IMR-90 (cell line): Measurements from ENCODE around the gene CHRM1. TPM values are rescaled to one million over a fixed set of nuclear protein-coding genes. Genes with fewer than 3 reads are reported as not detected.

Experiments
- ATAC-seq: fragments of 200-7000 bp; cut with Tn5 transposase; 2 replicates; pipeline ENCODE4 v1.9.1; 2020; ENCODE audit warnings: low read depth, mild to moderate bottlenecking, moderate library complexity
- BruUV-seq: library from RNA; stranded (reverse); fragments of 400-500 nt; replicated peaks from 2 replicates; lab custom pipeline; 2021; lab: Mats Ljungman, UMichigan
- CTCF ChIA-PET: fragments of 300-600 bp; formaldehyde crosslinking; extraction: SDS; loops from one replicate; lab custom pipeline; 2021; ENCODE audit warnings: antibody characterized with exemption; lab: Yijun Ruan, JAX
- POLR2A ChIA-PET: fragments of 300-600 bp; sonication (Branson Sonifier 250); formaldehyde crosslinking; loops from one replicate; lab custom pipeline; 2022; ENCODE audit warnings: antibody characterized with exemption; ENCODE audit not compliant: unreplicated experiment; lab: Charles Lee
- DNase-seq: peaks from one replicate; pipeline ENCODE4 v3.0.0; 2013
- H2AFZ ChIP-seq: replicated peaks from 2 replicates; pipeline ENCODE3; 2013; ENCODE audit warnings: low read length, mild to moderate bottlenecking; ENCODE audit not compliant: poor library complexity
- H2AK5ac ChIP-seq: 2 replicates; pipeline ENCODE4 v1.6.1; 2013; ENCODE audit warnings: low read depth, low read length, inconsistent platforms
- H2AK9ac ChIP-seq: replicated peaks from 2 replicates; pipeline ENCODE3; 2013; ENCODE audit warnings: mild to moderate bottlenecking, low read depth, low read length, moderate library complexity; ENCODE audit not compliant: poor library complexity
- H2BK120ac ChIP-seq: 2 replicates; pipeline ENCODE4 v1.6.1; 2013; ENCODE audit warnings: low read depth, low read length, inconsistent platforms
- H2BK15ac ChIP-seq: 3 replicates; pipeline ENCODE4 v1.6.1; 2013; ENCODE audit warnings: low read depth, low read length, inconsistent platforms
- H2BK20ac ChIP-seq: 2 replicates; pipeline ENCODE4 v1.6.1; 2013; ENCODE audit warnings: low read depth, mild to moderate bottlenecking, inconsistent platforms, low read length, moderate library complexity
- H2BK5ac ChIP-seq: 2 replicates; pipeline ENCODE4 v1.6.1; 2013; ENCODE audit warnings: mild to moderate bottlenecking, low read depth, low read length, inconsistent platforms; ENCODE audit not compliant: poor library complexity, severe bottlenecking
- H3K14ac ChIP-seq: replicated peaks from 2 replicates; pipeline ENCODE4 v1.6.1; 2013; ENCODE audit warnings: low read depth, low read length, inconsistent platforms
- H3K18ac ChIP-seq: 2 replicates; pipeline ENCODE4 v1.6.1; 2013; ENCODE audit warnings: low read depth, low read length, control low read depth
- H3K23ac ChIP-seq: 2 replicates; pipeline ENCODE4 v1.6.1; 2013; ENCODE audit warnings: low read depth, low read length, inconsistent platforms
- H3K27ac ChIP-seq: 2 replicates; pipeline ENCODE4 v1.5.1; 2013; ENCODE audit warnings: mild to moderate bottlenecking, control low read depth, low read length; ENCODE audit not compliant: insufficient read depth
- H3K27me3 ChIP-seq: 2 replicates; pipeline ENCODE4 v1.6.1; 2013; ENCODE audit warnings: low read length; ENCODE audit not compliant: control insufficient read depth, insufficient read depth
- H3K36me3 ChIP-seq: 2 replicates; pipeline ENCODE4 v1.6.1; 2013; ENCODE audit warnings: low read length, mixed read lengths; ENCODE audit not compliant: control insufficient read depth, insufficient read depth
- H3K4ac ChIP-seq: 2 replicates; pipeline ENCODE4 v1.6.1; 2013; ENCODE audit warnings: low read depth, low read length, inconsistent platforms
- H3K4me1 ChIP-seq: 2 replicates; pipeline ENCODE4 v1.6.1; 2013; ENCODE audit warnings: low read length, mixed read lengths; ENCODE audit not compliant: control insufficient read depth, insufficient read depth
- H3K4me2 ChIP-seq: 2 replicates; pipeline ENCODE4 v1.6.1; 2013; ENCODE audit warnings: low read depth, mild to moderate bottlenecking, control low read depth, low read length, moderate library complexity
- H3K4me3 ChIP-seq: 2 replicates; pipeline ENCODE4 v1.5.1; 2013; ENCODE audit warnings: low read depth, mild to moderate bottlenecking, control low read depth, low read length, moderate library complexity; ENCODE audit not compliant: insufficient read depth
- H3K56ac ChIP-seq: 2 replicates; pipeline ENCODE4 v1.6.1; 2013; ENCODE audit warnings: low read length, inconsistent platforms; ENCODE audit not compliant: insufficient read depth; ENCODE audit errors: extremely low read depth
- H3K79me1 ChIP-seq, 2 experiments: 2 replicates each; pipeline ENCODE4 v1.6.1; 2013; ENCODE audit warnings: low read length in 2 of 2, inconsistent platforms in 1 of 2, low read depth in 1 of 2
- H3K9ac ChIP-seq: 2 replicates; pipeline ENCODE4 v1.6.1; 2013; ENCODE audit warnings: low read depth, low read length, control low read depth
- H3K9me1 ChIP-seq: 2 replicates; pipeline ENCODE4 v1.6.1; 2013; ENCODE audit warnings: low read length, inconsistent platforms; ENCODE audit not compliant: insufficient read depth
- H3K9me3 ChIP-seq: 2 replicates; pipeline ENCODE4 v1.6.1; 2013; ENCODE audit warnings: low read length; ENCODE audit not compliant: control insufficient read depth, insufficient read depth
- H4K20me1 ChIP-seq: 2 replicates; pipeline ENCODE4 v1.6.1; 2013; ENCODE audit warnings: low read length, inconsistent platforms; ENCODE audit not compliant: insufficient read depth
- H4K5ac ChIP-seq: 2 replicates; pipeline ENCODE4 v1.6.1; 2013; ENCODE audit warnings: mild to moderate bottlenecking, low read depth, low read length, control low read depth
- H4K8ac ChIP-seq, 2 experiments: 2 replicates each; pipeline ENCODE4 v1.6.1; 2013; ENCODE audit warnings: low read depth in 2 of 2, low read length in 2 of 2, control low read depth in 1 of 2, inconsistent platforms in 1 of 2
- H4K91ac ChIP-seq: 2 replicates; pipeline ENCODE4 v1.6.1; 2013; ENCODE audit warnings: low read depth, low read length, inconsistent platforms; ENCODE audit not compliant: insufficient read depth
- BHLHE40 ChIP-seq: fragments of 150-350 bp; IDR thresholded peaks from 2 replicates; pipeline ENCODE4 v1.6.1; 2016; ENCODE audit warnings: mild to moderate bottlenecking, low read depth, low read length
- CEBPB ChIP-seq: IDR thresholded peaks from 2 replicates; pipeline ENCODE4 v1.6.1; 2012; ENCODE audit warnings: low read depth, low read length, improper control_type of control experiment
- CHD1 ChIP-seq: IDR thresholded peaks from 2 replicates; pipeline ENCODE4 v1.6.1; 2012; ENCODE audit warnings: low read depth, low read length, improper control_type of control experiment
- FOS ChIP-seq: fragments of 150-350 bp; IDR thresholded peaks from 2 replicates; pipeline ENCODE4 v1.6.1; 2016; ENCODE audit warnings: low read depth, low read length
- MAFK ChIP-seq: IDR thresholded peaks from 2 replicates; pipeline ENCODE4 v1.6.1; 2012; ENCODE audit warnings: low read depth, low read length, improper control_type of control experiment
- MAZ ChIP-seq: IDR thresholded peaks from 2 replicates; pipeline ENCODE4 v1.6.1; 2012; ENCODE audit warnings: low read depth, mild to moderate bottlenecking, low read length, improper control_type of control experiment, moderate library complexity, borderline replicate concordance
- MXI1 ChIP-seq: IDR thresholded peaks from 2 replicates; pipeline ENCODE4 v1.6.1; 2012; ENCODE audit warnings: low read depth, mild to moderate bottlenecking, low read length, moderate library complexity, borderline replicate concordance
- NFE2L2 ChIP-seq: fragments of 150-350 bp; IDR thresholded peaks from 2 replicates; pipeline ENCODE4 v1.6.1; 2016; ENCODE audit warnings: low read depth, mild to moderate bottlenecking, low read length
- POLR2A ChIP-seq: IDR thresholded peaks from 2 replicates; pipeline ENCODE4 v1.6.1; 2012; ENCODE audit warnings: mild to moderate bottlenecking, low read depth, low read length
- RAD21 ChIP-seq: IDR thresholded peaks from 2 replicates; pipeline ENCODE4 v1.6.1; 2012; ENCODE audit warnings: low read length, improper control_type of control experiment
- RCOR1 ChIP-seq: IDR thresholded peaks from 2 replicates; pipeline ENCODE4 v1.6.1; 2012; ENCODE audit warnings: mild to moderate bottlenecking, low read length, improper control_type of control experiment; ENCODE audit not compliant: insufficient replicate concordance
- RFX5 ChIP-seq: IDR thresholded peaks from 2 replicates; pipeline ENCODE4 v1.8.0; 2012; ENCODE audit warnings: low read depth, mild to moderate bottlenecking, low read length, moderate library complexity
- SMC3 ChIP-seq: fragments of 150-350 bp; IDR thresholded peaks from 2 replicates; pipeline ENCODE4 v1.6.1; 2016; ENCODE audit warnings: low read depth, mild to moderate bottlenecking, antibody characterized with exemption, low read length, moderate library complexity
- WGBS, 2 experiments: methylation state at CpG; one replicate each; pipeline versions ENCODE4 v1.1.5 to v1.1.7; 2013; ENCODE audit warnings: missing lambda C conversion rate in 2 of 2; ENCODE audit not compliant: insufficient read length in 1 of 2; ENCODE audit errors: extremely low coverage in 2 of 2; 5-methylcytosine and 5-hydroxymethylcytosine counted together
- dilution Hi-C: fragments of 300-500 bp; cut with HindIII; formaldehyde crosslinking; loops from one replicate; pipeline ENCODE4 v1.14.3; 2018; ENCODE audit warnings: low sequenced_read_pairs; ENCODE audit not compliant: unreplicated experiment
- in situ Hi-C: fragments of 300-500 bp; cut with MboI; formaldehyde crosslinking; loops from 3 replicates; pipeline ENCODE4 v1.14.3; 2019; ENCODE audit warnings: low sequenced_read_pairs, inconsistent platforms, mixed read lengths
- intact Hi-C: fragments of 100-400 bp; cut with micrococcal nuclease; formaldehyde crosslinking; loops from 2 replicates; pipeline ENCODE4 v1.10.0; 2022
- polyA plus RNA-seq, 3 experiments: library from polyadenylated mRNA; depleted of rRNA; stranded (reverse); fragments of >200 nt; gene quantifications; 2 replicates each; pipeline ENCODE4 v1.2.3, GENCODE V29; 2012; ENCODE audit warnings: low replicate concordance in 1 of 3
- total RNA-seq: library from RNA; depleted of rRNA; stranded (reverse); fragments of >200 nt; gene quantifications from 2 replicates; pipeline ENCODE4 v1.2.3, GENCODE V29; 2012
- TF ChIP-seq, protein P1 (sequence below): fragments of 150-350 bp; IDR thresholded peaks from 2 replicates; pipeline ENCODE4 v1.6.1; 2017; ENCODE audit warnings: mild to moderate bottlenecking, antibody characterized with exemption, low read length, low read depth
- TF ChIP-seq, protein P2 (sequence below): fragments of 150-350 bp; IDR thresholded peaks from 2 replicates; pipeline ENCODE4 v1.6.1; 2016; ENCODE audit warnings: low read depth, mild to moderate bottlenecking, low read length, moderate library complexity, borderline replicate concordance
- TF ChIP-seq, protein P3 (sequence below): conservative IDR thresholded peaks from 2 replicates; pipeline ENCODE4 v1.5.1; 2012; ENCODE audit warnings: mild to moderate bottlenecking, low read depth, low read length, improper control_type of control experiment

CHRM1 gene
- total and polyA plus RNA-seq, 2 of the 4 experiments (the other 2 are of a cell fraction): not detected

DNA sequence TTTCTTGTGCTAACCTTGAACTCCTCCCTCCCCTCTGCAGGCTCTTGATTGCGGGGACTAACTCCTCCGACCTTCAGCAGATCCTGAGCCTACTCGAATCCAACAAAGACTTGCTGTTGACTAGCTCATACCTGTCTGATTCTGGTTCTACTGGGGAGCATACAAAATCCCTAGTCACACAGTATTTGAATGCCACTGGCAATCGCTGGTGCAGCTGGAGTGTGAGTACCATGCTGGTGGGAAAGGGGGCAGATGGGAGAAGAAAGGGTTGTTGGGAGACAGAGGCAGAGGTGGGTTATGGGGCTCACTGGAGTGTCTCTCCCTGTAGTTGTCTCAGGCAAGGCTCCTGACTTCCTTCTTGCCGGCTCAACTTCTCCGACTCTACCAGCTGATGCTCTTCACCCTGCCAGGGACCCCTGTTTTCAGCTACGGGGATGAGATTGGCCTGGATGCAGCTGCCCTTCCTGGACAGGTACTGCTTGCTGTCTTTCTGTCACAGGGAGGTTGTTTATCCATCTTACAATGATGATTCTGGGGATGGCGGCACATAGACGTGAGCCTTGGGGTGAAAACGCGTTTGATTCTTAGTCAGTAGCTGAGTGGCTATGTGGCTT lies 35.9 kb downstream of the CHRM1 start:
- Histone ChIP-seq H4K5ac (no peak overlapping the region), H3K23ac (no peak overlapping the region), H3K27me3 (no peaks in the 10 kb centered on the region), H4K8ac (no peak overlapping the region), H2BK15ac (no peak overlapping the region), H3K56ac (no peak overlapping the region), H3K4me1 (peaks cover 22% of the 10 kb centered on the region), H4K20me1 (peaks cover 84% of the 10 kb centered on the region), H2BK20ac (no peak overlapping the region), H2BK120ac (no peak overlapping the region), H3K9me3 (no peaks in the 10 kb centered on the region), H2AFZ (no peak overlapping the region), H3K9ac (no peak overlapping the region), H3K27ac (no peak overlapping the region), H3K4me3 (no peak overlapping the region), H3K36me3 (peaks cover 76% of the 10 kb centered on the region), H3K4ac (no peak overlapping the region), H3K14ac (no peak overlapping the region), H3K79me1 (peaks cover 25 to 76% of the 10 kb centered on the region in 2 experiments), H3K18ac (no peak overlapping the region), H2AK9ac (no peak overlapping the region), H2BK5ac (no peak overlapping the region), H3K4me2 (peak overlapping the region; percentile 25; the same call in 1 of the 2 replicates), H4K91ac (no peak overlapping the region), H2AK5ac (no peak overlapping the region), H3K9me1 (peaks cover 25% of the 10 kb centered on the region; the same call in 1 of the 2 replicates)
- dilution Hi-C loops (no loop called here), intact Hi-C loops (no loop called here), in situ Hi-C loops (loop anchor here (25.0 kb wide), 1 partner anchor 777 kb away; the partner anchor contains the start of gene ATL3)
- TF ChIP-seq RFX5: no peak
- no peak for TF ChIP-seq CHD1
- TF ChIP-seq, protein P1, sequence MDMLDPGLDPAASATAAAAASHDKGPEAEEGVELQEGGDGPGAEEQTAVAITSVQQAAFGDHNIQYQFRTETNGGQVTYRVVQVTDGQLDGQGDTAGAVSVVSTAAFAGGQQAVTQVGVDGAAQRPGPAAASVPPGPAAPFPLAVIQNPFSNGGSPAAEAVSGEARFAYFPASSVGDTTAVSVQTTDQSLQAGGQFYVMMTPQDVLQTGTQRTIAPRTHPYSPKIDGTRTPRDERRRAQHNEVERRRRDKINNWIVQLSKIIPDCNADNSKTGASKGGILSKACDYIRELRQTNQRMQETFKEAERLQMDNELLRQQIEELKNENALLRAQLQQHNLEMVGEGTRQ: no peak
- TF ChIP-seq BHLHE40: no peak
- TF ChIP-seq MAFK: no peak
- TF ChIP-seq RCOR1: no peak
- no peak for TF ChIP-seq MAZ
- TF ChIP-seq NFE2L2: no peak
- TF ChIP-seq MXI1: no peak
- no peak for TF ChIP-seq FOS
- no peak for TF ChIP-seq RAD21
- TF ChIP-seq SMC3: no peak
- TF ChIP-seq, protein P2, sequence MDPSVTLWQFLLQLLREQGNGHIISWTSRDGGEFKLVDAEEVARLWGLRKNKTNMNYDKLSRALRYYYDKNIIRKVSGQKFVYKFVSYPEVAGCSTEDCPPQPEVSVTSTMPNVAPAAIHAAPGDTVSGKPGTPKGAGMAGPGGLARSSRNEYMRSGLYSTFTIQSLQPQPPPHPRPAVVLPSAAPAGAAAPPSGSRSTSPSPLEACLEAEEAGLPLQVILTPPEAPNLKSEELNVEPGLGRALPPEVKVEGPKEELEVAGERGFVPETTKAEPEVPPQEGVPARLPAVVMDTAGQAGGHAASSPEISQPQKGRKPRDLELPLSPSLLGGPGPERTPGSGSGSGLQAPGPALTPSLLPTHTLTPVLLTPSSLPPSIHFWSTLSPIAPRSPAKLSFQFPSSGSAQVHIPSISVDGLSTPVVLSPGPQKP: no peak
- no peak for TF ChIP-seq POLR2A
- no peak for TF ChIP-seq CEBPB
- TF ChIP-seq, protein P3, sequence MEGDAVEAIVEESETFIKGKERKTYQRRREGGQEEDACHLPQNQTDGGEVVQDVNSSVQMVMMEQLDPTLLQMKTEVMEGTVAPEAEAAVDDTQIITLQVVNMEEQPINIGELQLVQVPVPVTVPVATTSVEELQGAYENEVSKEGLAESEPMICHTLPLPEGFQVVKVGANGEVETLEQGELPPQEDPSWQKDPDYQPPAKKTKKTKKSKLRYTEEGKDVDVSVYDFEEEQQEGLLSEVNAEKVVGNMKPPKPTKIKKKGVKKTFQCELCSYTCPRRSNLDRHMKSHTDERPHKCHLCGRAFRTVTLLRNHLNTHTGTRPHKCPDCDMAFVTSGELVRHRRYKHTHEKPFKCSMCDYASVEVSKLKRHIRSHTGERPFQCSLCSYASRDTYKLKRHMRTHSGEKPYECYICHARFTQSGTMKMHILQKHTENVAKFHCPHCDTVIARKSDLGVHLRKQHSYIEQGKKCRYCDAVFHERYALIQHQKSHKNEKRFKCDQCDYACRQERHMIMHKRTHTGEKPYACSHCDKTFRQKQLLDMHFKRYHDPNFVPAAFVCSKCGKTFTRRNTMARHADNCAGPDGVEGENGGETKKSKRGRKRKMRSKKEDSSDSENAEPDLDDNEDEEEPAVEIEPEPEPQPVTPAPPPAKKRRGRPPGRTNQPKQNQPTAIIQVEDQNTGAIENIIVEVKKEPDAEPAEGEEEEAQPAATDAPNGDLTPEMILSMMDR: no peak
- 90% methylated on average over 3 of the region's 11 CpGs; no CpG with 5 or more reads in 1 of the 2 experiments for WGBS, 2 experiments
- ChIA-PET CTCF (interaction anchor here (0.6 to 1.5 kb wide), 3 partner anchors 9 to 220 kb away, joined by 3 read pairs; partner anchors contain the start of genes C11orf98 and CSKMT), POLR2A (no interaction called here)
- BruUV-seq: no TSS peak
- ATAC-seq (no peak), DNase-seq (no peak)
